DMS153 (cell line): ENCODE data around the gene ESYT1.

Source experiments
- DNase-seq: peaks from one replicate; lab custom pipeline; 2025; lab: John Stamatoyannopoulos, UW

ESYT1 gene

DNA sequence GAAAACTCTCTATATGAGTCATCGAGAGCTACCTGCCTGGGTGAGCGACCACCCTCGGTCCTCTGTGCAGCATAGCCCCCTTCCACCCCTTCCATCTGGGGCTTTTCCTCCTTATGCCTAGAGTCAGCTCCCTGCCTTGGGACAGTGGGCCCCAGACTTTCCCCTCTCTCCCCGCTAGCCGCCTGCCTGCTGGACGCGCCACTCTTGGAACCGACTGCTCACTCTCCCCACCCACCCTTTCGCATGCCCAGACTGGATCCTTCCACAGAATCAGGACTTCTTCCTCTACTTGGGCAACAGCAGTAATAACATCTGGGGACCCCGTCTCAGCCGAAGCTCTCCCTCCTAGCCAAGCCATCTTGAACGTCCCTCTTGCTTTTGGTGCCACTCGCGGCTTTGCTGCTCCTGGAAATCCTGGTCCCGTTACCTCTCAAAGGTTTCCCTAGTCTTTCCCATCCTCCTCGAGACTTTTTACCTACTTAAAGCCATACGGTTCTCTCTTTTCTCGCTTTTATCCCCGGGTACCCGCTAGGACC lies 671 bp downstream of the ESYT1 start:
- no peak for DNase-seq

DNA sequence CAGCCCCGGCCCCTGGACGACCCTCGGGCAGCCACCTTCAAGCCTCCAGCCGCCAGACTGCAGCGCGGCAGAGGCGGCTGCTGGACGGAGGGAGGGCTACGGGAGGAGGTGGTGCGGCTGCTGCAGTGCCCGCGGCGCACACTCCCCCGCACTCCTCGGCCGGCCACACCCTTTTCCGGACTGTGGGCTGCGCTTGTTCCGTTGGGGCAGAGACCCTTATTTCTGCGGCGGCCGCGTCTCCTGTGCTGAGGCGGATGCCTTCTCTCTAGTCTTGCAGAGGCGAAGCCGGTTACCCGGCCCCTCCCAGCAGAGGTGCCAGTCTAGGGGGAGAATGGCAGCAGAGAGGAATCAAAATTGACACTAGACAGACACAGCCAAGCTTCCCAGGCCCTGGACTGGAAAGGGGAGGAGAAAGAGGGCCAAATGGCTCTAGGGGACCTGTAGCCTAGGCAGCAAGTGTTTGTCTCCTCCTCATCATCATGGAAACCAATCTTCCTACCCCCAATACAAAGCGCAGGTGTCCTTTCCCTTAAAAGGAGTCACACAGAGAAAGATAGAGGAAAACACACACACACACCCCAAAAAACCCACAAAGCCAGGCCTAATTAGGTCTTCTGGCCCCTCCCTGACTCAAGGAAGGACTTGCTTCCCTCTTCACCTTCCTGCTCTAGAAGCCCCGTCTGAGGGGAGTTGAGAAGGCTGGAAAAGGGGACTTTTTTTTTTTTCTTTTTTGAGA lies 1.3 kb downstream of the ESYT1 start:
- DNase-seq: no peak

GRCh38 chr12:56129942-56130495 lies 2.0 kb downstream of the ESYT1 start:
- no peak for DNase-seq

GRCh38 chr12:56130876-56131275 lies 2.8 kb downstream of the ESYT1 start:
- DNase-seq: no peak

GRCh38 chr12:56134897-56135296 lies 6.8 kb downstream of the ESYT1 start:
- DNase-seq: no peak

DNA sequence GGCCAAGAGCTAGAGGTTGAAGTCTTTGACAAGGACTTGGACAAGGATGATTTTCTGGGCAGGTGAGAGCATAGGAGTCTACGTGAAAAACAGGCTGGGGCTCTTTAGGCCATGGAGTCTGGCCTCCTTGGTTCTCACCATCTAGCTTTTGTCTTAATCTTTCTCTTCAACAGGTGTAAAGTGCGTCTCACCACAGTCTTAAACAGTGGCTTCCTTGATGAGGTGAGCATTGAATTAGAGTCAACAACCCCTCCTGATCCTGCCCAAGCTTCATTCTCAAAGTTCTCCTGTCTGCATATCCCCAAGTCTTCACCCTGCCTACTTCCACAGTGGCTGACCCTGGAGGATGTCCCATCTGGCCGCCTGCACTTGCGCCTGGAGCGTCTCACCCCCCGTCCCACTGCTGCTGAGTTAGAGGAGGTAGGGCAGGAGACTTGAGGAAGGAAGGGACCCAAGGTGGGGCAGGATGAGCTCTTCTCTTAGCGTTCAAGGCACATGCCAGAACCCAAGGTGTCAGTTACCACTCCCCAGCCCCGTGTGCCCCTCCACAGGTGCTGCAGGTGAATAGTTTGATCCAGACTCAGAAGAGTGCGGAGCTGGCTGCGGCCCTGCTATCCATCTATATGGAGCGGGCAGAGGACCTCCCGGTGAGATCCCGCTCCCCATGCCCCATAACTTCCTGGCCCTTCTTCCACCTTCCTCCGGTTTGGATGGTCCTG lies 9.9 kb downstream of the ESYT1 start:
- no peak for DNase-seq

DNA sequence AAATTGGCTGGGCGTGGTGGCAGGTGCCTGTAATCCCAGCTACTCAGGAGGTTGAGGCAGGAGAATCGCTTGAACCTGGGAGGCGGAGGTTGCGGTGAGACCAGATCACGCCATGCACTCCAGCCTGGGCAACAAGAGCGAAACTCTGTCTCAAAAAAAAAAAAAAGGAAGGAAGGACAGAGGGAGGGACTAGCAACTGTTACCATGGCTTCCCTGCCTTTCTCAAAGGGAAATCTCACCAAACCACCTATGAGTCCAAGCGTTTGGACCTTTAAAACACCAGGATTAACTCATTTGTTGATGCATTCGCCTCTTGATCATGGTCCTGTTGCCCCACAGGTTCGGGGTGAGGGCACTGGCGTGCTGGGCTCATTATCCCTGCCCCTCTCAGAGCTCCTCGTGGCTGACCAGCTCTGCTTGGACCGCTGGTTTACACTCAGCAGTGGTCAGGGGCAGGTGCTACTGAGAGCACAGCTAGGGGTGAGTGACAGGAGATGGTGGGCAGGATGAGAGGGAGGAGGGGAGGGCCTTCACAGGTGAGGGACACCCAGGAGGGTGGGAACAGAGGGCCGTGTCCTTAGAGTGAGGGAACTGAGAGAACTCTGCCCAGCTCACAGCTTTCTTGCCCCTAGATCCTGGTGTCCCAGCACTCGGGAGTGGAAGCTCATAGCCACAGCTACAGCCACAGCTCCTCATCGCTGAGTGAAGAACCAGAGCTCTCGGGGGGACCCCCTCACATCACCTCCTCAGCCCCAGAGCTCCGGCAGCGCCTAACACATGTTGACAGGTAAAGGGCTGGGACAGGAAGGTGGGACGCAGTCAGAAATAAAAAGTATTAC lies 14.1 kb downstream of the ESYT1 start:
- no peak for DNase-seq

DNA sequence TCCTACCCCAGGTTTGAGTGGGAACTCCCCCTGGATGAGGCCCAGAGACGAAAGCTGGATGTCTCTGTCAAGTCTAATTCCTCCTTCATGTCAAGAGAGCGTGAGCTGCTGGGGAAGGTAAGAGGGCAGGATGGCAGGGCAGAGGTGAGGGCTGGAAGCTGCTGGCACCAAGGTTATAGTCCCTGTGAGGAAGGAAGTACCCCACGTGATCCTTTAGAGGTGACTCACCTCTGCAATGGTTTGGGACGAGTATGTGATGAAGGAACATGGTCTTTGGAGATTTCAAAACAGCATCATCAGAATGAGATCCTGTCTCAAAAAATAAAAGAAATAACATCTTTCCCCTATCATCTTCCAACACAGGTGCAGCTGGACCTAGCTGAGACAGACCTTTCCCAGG lies 15.2 kb downstream of the ESYT1 start:
- no peak for DNase-seq

- DNase-seq: no peak
Measured at GRCh38 chr12:56143870-56144269, 15.8 kb downstream of the ESYT1 start.

DNA sequence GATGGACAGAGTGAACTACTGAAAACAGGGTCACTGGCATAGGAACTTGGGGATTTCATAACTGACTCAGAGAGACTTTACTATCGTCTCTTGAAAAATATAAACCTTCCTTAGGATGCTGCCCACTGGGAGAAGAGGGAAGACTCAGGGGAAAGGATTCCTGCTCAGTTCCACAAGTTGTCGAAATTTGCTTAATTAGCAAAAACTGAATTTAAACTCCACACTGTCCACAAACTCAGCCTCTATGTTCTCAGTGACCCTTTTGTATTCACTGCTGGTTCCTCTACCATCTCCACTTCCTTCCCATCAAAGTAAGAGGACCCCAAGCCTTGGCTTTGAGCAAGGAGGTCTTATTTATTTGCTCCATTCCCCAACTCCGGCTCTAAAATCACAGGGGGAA lies 17.1 kb downstream of the ESYT1 start:
- DNase-seq: no peak

DNA sequence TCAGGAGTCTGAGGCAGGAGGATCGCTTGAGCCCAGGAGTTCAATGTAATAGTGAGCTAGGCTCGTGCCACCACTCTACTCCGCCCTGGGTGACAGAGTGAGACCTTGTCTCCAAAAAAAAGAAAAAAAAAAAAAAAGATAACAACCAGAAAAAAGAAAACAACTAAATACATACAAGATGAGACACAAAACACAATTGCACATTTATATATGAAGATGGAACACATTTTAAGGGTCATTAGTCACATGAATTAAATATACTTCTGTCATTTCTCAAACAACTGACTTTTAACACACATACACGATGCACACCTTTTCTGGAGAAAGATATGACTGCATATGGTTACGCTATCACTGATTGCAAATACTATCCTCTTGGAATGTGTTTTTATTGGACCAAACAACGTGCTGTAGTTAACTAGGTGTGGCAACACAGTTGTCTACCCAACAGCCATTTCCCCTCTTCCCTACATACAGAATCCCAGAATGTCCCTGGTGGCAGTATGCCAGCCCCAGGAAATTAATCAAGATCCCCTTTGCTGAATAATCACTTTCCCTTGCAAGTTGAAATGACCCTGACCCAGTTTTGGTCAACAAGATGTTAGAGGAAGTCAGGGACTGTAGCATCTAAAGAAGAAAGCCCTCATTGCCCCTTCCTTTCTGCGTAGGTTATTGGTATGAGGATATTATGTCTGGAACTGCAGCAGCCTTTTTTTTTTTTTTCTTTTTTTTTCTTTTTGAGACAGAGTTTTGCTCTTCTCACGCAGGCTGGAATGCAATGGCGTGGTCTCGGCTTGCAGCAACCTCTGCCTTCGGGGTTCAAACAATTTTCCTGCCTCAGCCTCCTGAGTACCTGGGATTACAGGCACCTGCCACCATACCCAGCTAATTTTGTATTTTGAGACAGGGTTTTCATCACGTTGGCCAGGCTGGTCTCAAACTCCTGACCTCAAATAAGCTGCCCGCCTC lies 18.7 kb downstream of the ESYT1 start:
- peak; percentile 5 for DNase-seq

- no peak for DNase-seq
Measured at GRCh38 chr12:56150563-56150962, 22.5 kb downstream of the ESYT1 start.

- DNase-seq: peak; percentile 56
Measured at GRCh38 chr12:56151672-56152131, 23.6 kb downstream of the ESYT1 start.

- peak; percentile 84 for DNase-seq
Measured at GRCh38 chr12:56152132-56152755, 24.2 kb downstream of the ESYT1 start, which contains the start of gene MYL6B. TSS of gene MYL6B (plus strand) at chr12:56152587. CDS start at chr12:56153919, 1,332 bp downstream.

DNA sequence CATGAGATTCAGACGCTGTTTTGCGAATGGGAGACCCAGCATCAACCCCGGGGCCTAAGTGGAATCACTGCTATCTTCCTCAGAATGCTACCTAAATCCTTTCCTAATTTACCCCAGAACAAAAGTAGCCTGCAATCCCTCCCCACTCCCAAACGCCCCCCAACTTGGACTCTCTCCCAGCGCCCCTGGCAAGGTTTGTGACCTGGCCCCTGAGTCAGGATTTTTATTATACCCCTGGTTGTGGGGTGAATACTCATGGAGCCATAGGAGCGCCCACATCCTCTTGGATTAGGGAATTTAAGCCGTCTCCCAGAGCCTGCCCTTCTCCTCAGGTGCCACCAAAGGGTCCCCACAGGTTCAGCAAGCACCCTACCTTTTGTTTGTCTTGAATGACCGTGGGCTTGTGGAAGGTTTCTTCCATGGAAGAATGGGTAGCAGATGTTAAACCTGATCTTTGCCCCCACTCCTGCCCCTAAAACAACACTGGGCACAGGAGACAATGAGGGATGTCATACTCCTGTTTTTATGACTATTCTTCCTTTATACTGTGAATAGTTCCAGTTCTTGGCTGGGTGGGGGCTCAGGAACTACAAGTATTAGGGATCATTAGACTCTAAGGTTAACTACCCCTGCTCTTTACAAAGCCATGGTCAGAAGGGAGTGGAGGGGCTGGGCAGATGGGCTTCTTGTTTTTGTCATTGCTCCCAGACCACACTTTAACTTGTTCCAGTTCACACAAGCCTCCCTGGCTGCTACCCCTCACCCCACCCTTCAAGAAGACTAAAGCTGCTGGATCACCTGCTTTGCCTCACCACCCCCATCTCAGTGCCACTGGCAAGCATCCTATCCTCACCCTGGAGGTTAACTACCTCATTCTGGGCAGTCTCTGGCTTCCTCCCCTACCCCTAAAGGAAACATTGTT lies 24.9 kb downstream of the ESYT1 start:
- no peak for DNase-seq

- DNase-seq: no peak
Measured at GRCh38 chr12:56153678-56154065, 25.6 kb downstream of the ESYT1 start.

DNA sequence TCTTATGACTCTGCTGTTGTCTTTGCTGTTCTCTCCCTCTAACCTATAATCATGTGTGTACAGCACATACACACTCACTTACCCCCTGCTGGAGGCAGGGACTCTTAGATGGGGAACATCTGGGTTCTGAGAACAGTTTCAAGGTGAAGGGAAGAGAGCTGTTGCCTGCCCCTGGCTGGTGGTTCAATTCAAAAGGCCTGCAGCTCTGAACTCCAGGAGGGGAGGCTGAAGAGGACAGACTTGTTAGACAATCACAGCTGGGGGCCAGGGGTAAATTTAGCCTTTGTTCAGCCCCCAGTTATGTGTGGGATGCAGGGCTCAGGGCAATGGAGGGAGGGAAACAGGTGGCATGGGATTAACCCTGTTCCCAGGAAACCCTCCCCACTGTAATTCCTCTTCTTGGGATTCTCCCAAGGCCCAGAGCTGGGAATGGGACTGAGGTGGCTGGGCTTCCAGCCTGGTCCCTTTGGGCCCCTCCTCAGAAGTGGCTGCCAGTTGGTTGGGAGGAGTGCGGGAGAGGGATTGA lies 26.2 kb downstream of the ESYT1 start:
- DNase-seq: no peak

DNA sequence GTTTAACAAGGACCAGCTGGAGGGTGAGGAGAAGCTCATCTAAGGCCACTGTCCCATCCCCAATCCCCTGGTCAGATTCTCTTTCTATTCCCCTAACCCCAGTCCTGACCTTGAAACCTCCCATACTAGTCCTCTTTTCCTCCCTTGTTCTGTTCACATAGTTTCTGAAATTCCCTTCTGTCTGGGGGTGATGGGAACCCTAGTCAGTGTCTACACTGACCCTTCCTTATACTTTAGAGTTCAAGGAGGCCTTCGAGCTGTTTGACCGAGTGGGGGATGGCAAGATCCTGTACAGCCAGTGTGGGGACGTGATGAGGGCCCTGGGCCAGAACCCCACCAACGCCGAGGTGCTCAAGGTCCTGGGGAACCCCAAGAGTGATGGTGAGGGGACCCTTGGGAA lies 26.8 kb downstream of the ESYT1 start:
- no peak for DNase-seq

- DNase-seq: no peak
Measured at GRCh38 chr12:56155256-56155845, 27.3 kb downstream of the ESYT1 start.
